H9 (cell line): ENCODE measurements around the gene HS1BP3. TPM values are rescaled to one million over a fixed set of nuclear protein-coding genes. Genes with fewer than 3 reads are reported as not detected.

Experiments
- DNase-seq: peaks from one replicate; pipeline ENCODE4 v3.0.0-alpha.2; 2017
- H2AFZ ChIP-seq: one replicate; pipeline ENCODE4 v1.6.1; 2013; ENCODE audit warnings: mild to moderate bottlenecking, low read length, control low read depth, moderate library complexity
- H2AK5ac ChIP-seq: 2 replicates; pipeline ENCODE4 v1.6.1; 2013; ENCODE audit warnings: low read length, control low read depth, mixed read lengths; ENCODE audit not compliant: insufficient read length
- H2BK120ac ChIP-seq: one replicate; pipeline ENCODE4 v1.6.1; 2013; ENCODE audit warnings: low read depth, mild to moderate bottlenecking, low read length, control low read depth, inconsistent platforms; ENCODE audit not compliant: poor library complexity, severe bottlenecking
- H2BK12ac ChIP-seq: 2 replicates; pipeline ENCODE4 v1.6.1; 2013; ENCODE audit warnings: low read length, control low read depth, mixed read lengths, low read depth; ENCODE audit not compliant: insufficient read length
- H2BK15ac ChIP-seq: 2 replicates; pipeline ENCODE4 v1.6.1; 2013; ENCODE audit warnings: low read depth, low read length, control low read depth
- H2BK20ac ChIP-seq: one replicate; pipeline ENCODE4 v1.6.1; 2013; ENCODE audit warnings: low read depth, mild to moderate bottlenecking, low read length, control low read depth, inconsistent platforms; ENCODE audit not compliant: poor library complexity, severe bottlenecking
- H2BK5ac ChIP-seq: 2 replicates; pipeline ENCODE4 v1.6.1; 2013; ENCODE audit warnings: low read length, control low read depth, mixed read lengths; ENCODE audit not compliant: insufficient read length
- H3K14ac ChIP-seq: 2 replicates; pipeline ENCODE4 v1.6.1; 2013; ENCODE audit warnings: low read length, control low read depth; ENCODE audit not compliant: insufficient read depth
- H3K18ac ChIP-seq: 2 replicates; pipeline ENCODE4 v1.6.1; 2013; ENCODE audit warnings: low read depth, mild to moderate bottlenecking, mixed read lengths, low read length, control low read depth; ENCODE audit not compliant: insufficient read length
- H3K23ac ChIP-seq: 2 replicates; pipeline ENCODE4 v1.6.1; 2013; ENCODE audit warnings: low read length, control low read depth, mixed read lengths, low read depth; ENCODE audit not compliant: insufficient read length
- H3K23me2 ChIP-seq: 2 replicates; pipeline ENCODE4 v1.6.1; 2013; ENCODE audit warnings: low read depth, mild to moderate bottlenecking, mixed read lengths, low read length, control low read depth; ENCODE audit not compliant: insufficient read length, poor library complexity, severe bottlenecking
- H3K27ac ChIP-seq: 2 replicates; pipeline ENCODE4 v1.5.1; 2013; ENCODE audit warnings: low read length, control low read depth, mixed read lengths, low read depth; ENCODE audit not compliant: insufficient read length
- H3K27me3 ChIP-seq: 2 replicates; pipeline ENCODE4 v1.6.1; 2013; ENCODE audit warnings: low read length, control low read depth, inconsistent platforms; ENCODE audit not compliant: insufficient read depth
- H3K4ac ChIP-seq: 2 replicates; pipeline ENCODE4 v1.6.1; 2013; ENCODE audit warnings: low read depth, mild to moderate bottlenecking, control low read depth, inconsistent platforms, low read length, moderate library complexity
- H3K4me1 ChIP-seq: 2 replicates; pipeline ENCODE4 v1.6.1; 2013; ENCODE audit warnings: low read length, control low read depth, inconsistent platforms; ENCODE audit not compliant: insufficient read depth
- H3K4me2 ChIP-seq: 2 replicates; pipeline ENCODE4 v1.6.1; 2013; ENCODE audit warnings: low read length, control low read depth, mixed read lengths; ENCODE audit not compliant: insufficient read length, insufficient read depth
- H3K56ac ChIP-seq: 2 replicates; pipeline ENCODE4 v1.6.1; 2013; ENCODE audit warnings: low read depth, mild to moderate bottlenecking, mixed read lengths, low read length, control low read depth; ENCODE audit not compliant: insufficient read length
- H3K79me1 ChIP-seq: 2 replicates; pipeline ENCODE4 v1.6.1; 2013; ENCODE audit warnings: low read depth, mild to moderate bottlenecking, moderate library complexity, low read length, control low read depth, inconsistent platforms; ENCODE audit not compliant: insufficient read depth, poor library complexity, severe bottlenecking
- H3K79me2 ChIP-seq: 2 replicates; pipeline ENCODE4 v1.6.1; 2013; ENCODE audit warnings: low read length, control low read depth, inconsistent platforms; ENCODE audit not compliant: insufficient read depth
- H3K9ac ChIP-seq: 2 replicates; pipeline ENCODE4 v1.6.1; 2013; ENCODE audit warnings: low read length, control low read depth, mixed read lengths; ENCODE audit not compliant: insufficient read length; ENCODE audit errors: extremely low read depth
- H3K9me3 ChIP-seq: one replicate; pipeline ENCODE4 v1.6.1; 2013; ENCODE audit warnings: low read depth, low read length, inconsistent platforms; ENCODE audit not compliant: control insufficient read depth
- H3T11ph ChIP-seq: one replicate; pipeline ENCODE4 v1.6.1; 2013; ENCODE audit warnings: mild to moderate bottlenecking, low read length, control low read depth, inconsistent platforms
- H4K20me1 ChIP-seq: one replicate; pipeline ENCODE4 v1.6.1; 2013; ENCODE audit not compliant: control insufficient read depth, insufficient read length, insufficient read depth
- H4K5ac ChIP-seq: 2 replicates; pipeline ENCODE4 v1.6.1; 2013; ENCODE audit warnings: low read depth, mild to moderate bottlenecking, mixed read lengths, low read length, control low read depth; ENCODE audit not compliant: insufficient read length
- H4K8ac ChIP-seq: replicated peaks from 2 replicates; pipeline ENCODE4 v1.6.1; 2013; ENCODE audit warnings: low read length, control low read depth, mixed read lengths, low read depth; ENCODE audit not compliant: insufficient read length
- H4K91ac ChIP-seq: 2 replicates; pipeline ENCODE4 v1.6.1; 2013; ENCODE audit warnings: low read depth, mild to moderate bottlenecking, moderate library complexity, mixed read lengths, low read length, control low read depth; ENCODE audit not compliant: insufficient read length
- H3K27ac Mint-ChIP-seq, 3 experiments: 2 replicates in 2 of 3; 3 replicates in 1 of 3; pipeline ENCODE4 v1.8.0; 2020 to 2021; ENCODE audit warnings: mixed read lengths in 3 of 3, mild to moderate bottlenecking in 1 of 3, moderate library complexity in 1 of 3
- H3K27me3 Mint-ChIP-seq: 2 replicates; pipeline ENCODE4 v1.8.0; 2021; ENCODE audit warnings: low read depth, mild to moderate bottlenecking, moderate library complexity, mixed read lengths
- H3K36me3 Mint-ChIP-seq, 3 experiments: 2 replicates in 2 of 3; 3 replicates in 1 of 3; pipeline ENCODE4 v1.8.0; 2020 to 2021; ENCODE audit warnings: low read depth in 3 of 3, mixed read lengths in 3 of 3; ENCODE audit not compliant: insufficient read depth in 1 of 3
- H3K4me1 Mint-ChIP-seq, 2 experiments: 2 replicates each; pipeline ENCODE4 v1.8.0; 2020; ENCODE audit warnings: mixed read lengths in 2 of 2
- H3K4me3 Mint-ChIP-seq, 2 experiments: 2 replicates in 1 of 2; 3 replicates in 1 of 2; pipeline ENCODE4 v1.8.0; 2020 to 2021; ENCODE audit warnings: mild to moderate bottlenecking in 2 of 2, mixed read lengths in 2 of 2, moderate library complexity in 1 of 2
- H3K9me3 Mint-ChIP-seq, 2 experiments: 2 replicates in 1 of 2; 3 replicates in 1 of 2; pipeline ENCODE4 v1.8.0; 2020; ENCODE audit warnings: mild to moderate bottlenecking in 2 of 2, mixed read lengths in 2 of 2, moderate library complexity in 1 of 2
- CTCF ChIP-seq: fragments of 200-600 bp; sonication (generic); conservative IDR thresholded peaks from 3 replicates; pipeline ENCODE4 v1.8.0; 2021; ENCODE audit warnings: antibody characterized with exemption, mild to moderate bottlenecking
- WGBS: extraction: QIAGEN DNeasy Blood & Tissue Kit; methylation state at CpG from one replicate; pipeline ENCODE4 v1.1.7; 2013; ENCODE audit warnings: missing lambda C conversion rate, low lambda C conversion rate, mixed read lengths; ENCODE audit not compliant: insufficient read length; ENCODE audit errors: extremely low coverage; 5-methylcytosine and 5-hydroxymethylcytosine counted together
- total RNA-seq: library from RNA; stranded (reverse); gene quantifications from 2 replicates; pipeline ENCODE4 v1.2.1, GENCODE V29; 2021

The HS1BP3 gene
- total RNA-seq, 1 experiment from 2014 or later = 11.1 TPM

GRCh38 chr2:20620271-20620681 lies 30.6 kb downstream of the HS1BP3 start:
- Histone ChIP-seq H3K14ac (no peak overlapping the region), H3K4me1 (no peaks in the 10 kb centered on the region), H2BK12ac (no peak overlapping the region), H3K4me2 (no peak overlapping the region), H4K20me1 (no peaks in the 10 kb centered on the region), H2BK5ac (no peak overlapping the region), H4K5ac (no peak overlapping the region), H3K56ac (no peak overlapping the region), H3K9me3 (no peaks in the 10 kb centered on the region), H3K79me1 (no peaks in the 10 kb centered on the region), H3K27ac (no peak overlapping the region), H2AFZ (no peak overlapping the region), H2AK5ac (no peak overlapping the region), H3K27me3 (no peaks in the 10 kb centered on the region), H3K23me2 (no peaks in the 10 kb centered on the region), H3T11ph (no peak overlapping the region), H3K23ac (no peak overlapping the region), H2BK20ac (no peak overlapping the region), H3K9ac (no peak overlapping the region), H2BK120ac (no peak overlapping the region), H3K79me2 (no peaks in the 10 kb centered on the region), H4K91ac (no peak overlapping the region), H3K18ac (no peak overlapping the region), H2BK15ac (no peak overlapping the region), H3K4ac (no peak overlapping the region), H4K8ac (no peak overlapping the region)
- TF ChIP-seq CTCF = no peak
- no peak overlapping the region; a peak in 1 of 7 replicates for H3K27ac Mint-ChIP-seq
- H3K27me3 Mint-ChIP-seq = peaks cover 3% of the 10 kb centered on the region; the same call in 1 of the 2 replicates
- WGBS = no CpG with 5 or more reads among the region's 8 CpGs
- no peaks in the 10 kb centered on the region for H3K9me3 Mint-ChIP-seq
- no peak for DNase-seq
- H3K4me1 Mint-ChIP-seq = peaks cover 7 to 13% of the 10 kb centered on the region in 2 experiments
- H3K36me3 Mint-ChIP-seq = peaks cover 0 to 8% (median 6%) of the 10 kb centered on the region in 3 experiments; a peak in 3 of 7 replicates
- no peak overlapping the region for H3K4me3 Mint-ChIP-seq
